K562 (cell line): ENCODE results near the gene TXNRD2. TPM values are rescaled to one million over a fixed set of nuclear protein-coding genes. Genes with fewer than 3 reads are reported as not detected.

Source experiments
- CLOCK ChIP-seq: fragments of 250-450 bp; sonication (Bioruptor Pico); IDR thresholded peaks from 2 replicates; pipeline ENCODE4 v1.4.0; 2020; ENCODE audit warnings: mild to moderate bottlenecking, moderate library complexity, borderline replicate concordance
- DMBX1 ChIP-seq: fragments of 250-450 bp; sonication (Bioruptor Pico); IDR thresholded peaks from 2 replicates; pipeline ENCODE4 v1.8.0; 2022; ENCODE audit warnings: inconsistent platforms, mild to moderate bottlenecking, moderate library complexity, borderline replicate concordance
- E2F3 ChIP-seq: fragments of 250-450 bp; sonication (Bioruptor Pico); IDR thresholded peaks from 2 replicates; pipeline ENCODE4 v1.4.0; 2020; ENCODE audit warnings: mild to moderate bottlenecking
- ELF1 ChIP-seq: fragments of 200-800 bp; sonication (Bioruptor generic); IDR thresholded peaks from 2 replicates; pipeline ENCODE4 v1.6.1; 2016; ENCODE audit warnings: missing genetic modification characterization, missing compliant biosample characterization
- HDGF ChIP-seq: fragments of 450-650 bp; IDR thresholded peaks from 2 replicates; pipeline ENCODE4 v1.6.1; 2016
- HNRNPLL ChIP-seq: fragments of 200-400 bp; formaldehyde crosslinking; IDR thresholded peaks from 2 replicates; pipeline ENCODE4 v1.6.1; 2017; ENCODE audit warnings: low read length, low read depth, mild to moderate bottlenecking; ENCODE audit not compliant: poor library complexity, severe bottlenecking
- IRF2 ChIP-seq: sonication (generic); formaldehyde crosslinking; IDR thresholded peaks from 2 replicates; pipeline ENCODE4 v1.8.1; 2022; ENCODE audit warnings: mild to moderate bottlenecking, missing genetic modification reagents
- TCF7 ChIP-seq: sonication (generic); IDR thresholded peaks from 2 replicates; pipeline ENCODE4 v1.6.1; 2016; ENCODE audit warnings: antibody characterized with exemption, borderline replicate concordance
- ZFP1 ChIP-seq: fragments of 450-650 bp; formaldehyde crosslinking; IDR thresholded peaks from 2 replicates; pipeline ENCODE4 v1.4.0; 2020; ENCODE audit warnings: mild to moderate bottlenecking, mixed read lengths
- ZNF311 ChIP-seq: fragments of 250-450 bp; sonication (Bioruptor Pico); IDR thresholded peaks from 2 replicates; pipeline ENCODE4 v1.4.0; 2020; ENCODE audit warnings: mild to moderate bottlenecking, moderate library complexity
- ZNF408 ChIP-seq: fragments of 250-450 bp; sonication (Bioruptor Pico); IDR thresholded peaks from 2 replicates; pipeline ENCODE4 v1.4.0; 2020; ENCODE audit warnings: low read depth, mild to moderate bottlenecking, moderate library complexity
- ZNF511 ChIP-seq: sonication (generic); formaldehyde crosslinking; IDR thresholded peaks from 2 replicates; pipeline ENCODE4 v1.8.0; 2022; ENCODE audit warnings: mild to moderate bottlenecking, missing genetic modification reagents
- ZNF586 ChIP-seq: fragments of 450-650 bp; formaldehyde crosslinking; conservative IDR thresholded peaks from 2 replicates; pipeline ENCODE4 v1.4.0; 2020; ENCODE audit warnings: mild to moderate bottlenecking, moderate library complexity
- ZNF76 ChIP-seq: fragments of 250-450 bp; sonication (Bioruptor Pico); IDR thresholded peaks from 2 replicates; pipeline ENCODE4 v1.4.0; 2020; ENCODE audit warnings: mild to moderate bottlenecking, moderate library complexity, borderline replicate concordance
- polyA plus RNA-seq, 8 experiments: library from polyadenylated mRNA; depleted of rRNA in 4 of 8; stranded (reverse) in 5 of 8; unstranded in 3 of 8; fragments of >200 nt; fragmentation: Nextera tagmentation in 2 of 8; fragmentation: Illumina TruSeq in 1 of 8; extraction: Ambion mirVana in 2 of 8; extraction: Trizol in 1 of 8; gene quantifications; 2 replicates each; pipeline versions ENCODE4 v1.2.1 to v1.2.3, GENCODE V29; 2011 to 2014; ENCODE audit warnings: inconsistent platforms in 1 of 8, missing spikeins in 1 of 8
- total RNA-seq, 7 experiments: library from RNA; depleted of rRNA in 6 of 7; stranded (reverse); fragments of >200 nt in 6 of 7; fragmentation: Illumina TruSeq in 2 of 7; extraction: Trizol in 2 of 7; gene quantifications; 2 replicates each; pipeline versions ENCODE4 v1.2.1 to v1.2.3, GENCODE V29; 2011 to 2021; ENCODE audit warnings: low replicate concordance in 1 of 7

TXNRD2 gene
- total and polyA plus RNA-seq, 9 of the 15 experiments (the other 6 are each of a cell fraction or from before 2014, with no cell fraction given) = 3.3 to 80.2 (median 49.4) TPM

- 0 out of 2 replicates have a peak, but pooled peaks have one; percentile 14 for TF ChIP-seq E2F3 (CRISPR knock-in tag)
- TF ChIP-seq ZNF76 (CRISPR knock-in tag) = no peak
- no peak for TF ChIP-seq ZNF311 (CRISPR knock-in tag)
- TF ChIP-seq HNRNPLL = peak; percentile 8
- TF ChIP-seq ZNF586 (CRISPR knock-in tag) = peak; percentile 60; the same call in 1 of the 2 replicates
- no peak for TF ChIP-seq ELF1 (tag)
- no peak for TF ChIP-seq ZNF511 (CRISPR knock-in tag)
- TF ChIP-seq DMBX1 (CRISPR knock-in tag) = no peak
- TF ChIP-seq ZFP1 (CRISPR knock-in tag) = no peak
- no peak for TF ChIP-seq TCF7
- TF ChIP-seq HDGF = no peak
- no peak for TF ChIP-seq IRF2
- TF ChIP-seq CLOCK (CRISPR knock-in tag) = no peak
- TF ChIP-seq ZNF408 = no peak
Measured at GRCh38 chr22:19917389-19918138, 24.1 kb downstream of the TXNRD2 start (continued).
